Suprapubic skin (tissue), 4 donors: ENCODE data around the gene TMED6. TPM values are rescaled to one million over a fixed set of nuclear protein-coding genes. Genes with fewer than 3 reads are reported as not detected.

Experiments
- DNase-seq, 2 donors: peaks; one replicate each; pipeline ENCODE4 v3.0.0-alpha.2; 2019; ENCODE audit warnings: low spot score in 2 of 2
- H3K27ac ChIP-seq: fragments of 200-600 bp; sonication (generic); one replicate; pipeline ENCODE4 v1.5.1; 2019
- H3K27me3 ChIP-seq: fragments of 200-600 bp; sonication (generic); one replicate; pipeline ENCODE4 v1.5.1; 2019
- H3K36me3 ChIP-seq: fragments of 200-600 bp; sonication (generic); one replicate; pipeline ENCODE4 v1.5.1; 2019
- H3K4me1 ChIP-seq: fragments of 200-600 bp; sonication (generic); one replicate; pipeline ENCODE4 v1.5.1; 2019
- H3K4me3 ChIP-seq: fragments of 200-600 bp; sonication (generic); one replicate; pipeline ENCODE4 v1.5.1; 2019; ENCODE audit warnings: mild to moderate bottlenecking
- H3K9me3 ChIP-seq: fragments of 200-600 bp; sonication (generic); one replicate; pipeline ENCODE4 v1.5.1; 2019
- CTCF ChIP-seq, 2 donors: fragments of 200-600 bp in 1 of 2; fragments of 450-650 bp in 1 of 2; sonication (generic) in 1 of 2; IDR thresholded peaks; one replicate each; pipeline ENCODE4 v1.5.1; 2016 to 2019; ENCODE audit warnings: antibody characterized with exemption in 2 of 2, mild to moderate bottlenecking in 1 of 2, moderate library complexity in 1 of 2
- EP300 ChIP-seq: sonication (generic); formaldehyde crosslinking; IDR thresholded peaks from one replicate; pipeline ENCODE4 v1.6.1; 2017; ENCODE audit warnings: antibody characterized with exemption
- POLR2A ChIP-seq, 2 donors: fragments of 450-650 bp; IDR thresholded peaks; one replicate each; pipeline ENCODE4 v1.6.1; 2017; ENCODE audit warnings: antibody characterized with exemption in 2 of 2, mild to moderate bottlenecking in 2 of 2, moderate library complexity in 2 of 2
- POLR2AphosphoS5 ChIP-seq, 3 donors: sonication (generic); formaldehyde crosslinking; IDR thresholded peaks; one replicate each; pipeline ENCODE4 v1.6.1; 2017; ENCODE audit warnings: antibody characterized with exemption in 3 of 3
- WGBS: methylation state at CpG from one replicate; pipeline ENCODE4 v1.1.5; 2018; 5-methylcytosine and 5-hydroxymethylcytosine counted together
- total RNA-seq, 4 donors: library from RNA; depleted of rRNA; stranded (reverse); fragments of >200 nt; gene quantifications; one replicate each; pipeline ENCODE4 v1.1.0, GENCODE V29; 2016

TMED6 gene
- total RNA-seq, 4 donors from 2014 or later, result 0.98 to 1.5 TPM; not detected in 2

GRCh38 chr16:69322343-69322742, 29.2 kb downstream of the TMED6 start:
- no peak for DNase-seq
- H3K9me3 ChIP-seq, result no peaks in the 10 kb centered on the region
- peaks cover 91% of the 10 kb centered on the region for H3K36me3 ChIP-seq
- no peaks in the 10 kb centered on the region for H3K27me3 ChIP-seq
- WGBS, result 87% methylated on average over 7 of the region's 7 CpGs
- no peak overlapping the region for H3K27ac ChIP-seq
- H3K4me1 ChIP-seq, result peaks cover 8% of the 10 kb centered on the region
- no peak overlapping the region for H3K4me3 ChIP-seq
- TF ChIP-seq EP300, result no peak
- TF ChIP-seq POLR2AphosphoS5 (IDR thresholded peaks at IDR 0.05), result no peak
- no peak for TF ChIP-seq CTCF (IDR thresholded peaks at IDR 0.05)
- TF ChIP-seq POLR2A (IDR thresholded peaks at IDR 0.05), result no peak

- no peak for DNase-seq
- H3K4me1 ChIP-seq, result peaks cover 8% of the 10 kb centered on the region
Observed at GRCh38 chr16:69321080-69321479, 30.5 kb downstream of the TMED6 start.

GRCh38 chr16:69320740-69321073, 30.9 kb downstream of the TMED6 start:
- peaks cover 8% of the 10 kb centered on the region for H3K4me1 ChIP-seq
- H3K36me3 ChIP-seq, result peaks cover 99% of the 10 kb centered on the region
- 88% methylated on average over 12 of the region's 13 CpGs for WGBS
- TF ChIP-seq POLR2AphosphoS5 (IDR thresholded peaks at IDR 0.05), result no peak
- TF ChIP-seq POLR2A (IDR thresholded peaks at IDR 0.05), result no peak
- no peak for TF ChIP-seq CTCF (IDR thresholded peaks at IDR 0.05)
- TF ChIP-seq EP300, result no peak
- no peaks in the 10 kb centered on the region for H3K27me3 ChIP-seq
- no peak overlapping the region for H3K27ac ChIP-seq
- DNase-seq, result no peak
- no peaks in the 10 kb centered on the region for H3K9me3 ChIP-seq
- no peak overlapping the region for H3K4me3 ChIP-seq

More at GRCh38 chr16:69321080-69321479, 30.5 kb downstream of the TMED6 start:
- no peak overlapping the region for H3K27ac ChIP-seq
- no peak for TF ChIP-seq CTCF (IDR thresholded peaks at IDR 0.05)
- no peak for TF ChIP-seq EP300
- TF ChIP-seq POLR2AphosphoS5 (IDR thresholded peaks at IDR 0.05), result no peak
- no peak for TF ChIP-seq POLR2A (IDR thresholded peaks at IDR 0.05)
- H3K36me3 ChIP-seq, result peaks cover 99% of the 10 kb centered on the region
- H3K27me3 ChIP-seq, result no peaks in the 10 kb centered on the region
- WGBS, result 94% methylated on average over 18 of the region's 22 CpGs
- no peaks in the 10 kb centered on the region for H3K9me3 ChIP-seq
- H3K4me3 ChIP-seq, result no peak overlapping the region

- TF ChIP-seq POLR2AphosphoS5 (IDR thresholded peaks at IDR 0.05), result no peak
- no peak for TF ChIP-seq EP300
- no peak for TF ChIP-seq POLR2A (IDR thresholded peaks at IDR 0.05)
- TF ChIP-seq CTCF (IDR thresholded peaks at IDR 0.05), result no peak
- WGBS, result 91% methylated on average over 23 of the region's 30 CpGs
- Histone ChIP-seq H3K36me3 (peaks cover 99% of the 10 kb centered on the region), H3K27ac (no peak overlapping the region), H3K4me3 (no peak overlapping the region), H3K27me3 (no peaks in the 10 kb centered on the region), H3K9me3 (no peaks in the 10 kb centered on the region), H3K4me1 (peaks cover 8% of the 10 kb centered on the region)
- no peak for DNase-seq
Observed at GRCh38 chr16:69319826-69320739, 31.5 kb downstream of the TMED6 start.

- TF ChIP-seq POLR2A (IDR thresholded peaks at IDR 0.05), result no peak
- no peak for TF ChIP-seq CTCF (IDR thresholded peaks at IDR 0.05)
- TF ChIP-seq EP300, result no peak
- TF ChIP-seq POLR2AphosphoS5 (IDR thresholded peaks at IDR 0.05), result no peak
- Histone ChIP-seq H3K27me3 (no peaks in the 10 kb centered on the region), H3K4me3 (no peak overlapping the region), H3K27ac (no peak overlapping the region), H3K36me3 (peaks cover 99% of the 10 kb centered on the region), H3K9me3 (no peaks in the 10 kb centered on the region), H3K4me1 (peaks cover 5% of the 10 kb centered on the region)
- DNase-seq, result no peak
- 95% methylated on average over 7 of the region's 9 CpGs for WGBS
Observed at GRCh38 chr16:69319381-69319780, 32.2 kb downstream of the TMED6 start.
